GM19193 (cell line): Measurements from ENCODE around the gene SORL1.

Experiments used
- POLR2A ChIP-seq: IDR thresholded peaks from 4 replicates; pipeline ENCODE4 v1.6.1; 2011; ENCODE audit not compliant: insufficient read depth, insufficient read length; ENCODE audit errors: extremely low read depth

Gene SORL1

GRCh38 chr11:121643479-121644186 is 191.5 kb downstream of the SORL1 start:
- TF ChIP-seq POLR2A: no peak

GRCh38 chr11:121644187-121644512 is 192.0 kb downstream of the SORL1 start:
- no peak for TF ChIP-seq POLR2A

GRCh38 chr11:121645001-121645400 is 192.9 kb downstream of the SORL1 start:
- TF ChIP-seq POLR2A: no peak

GRCh38 chr11:121645596-121645995 is 193.5 kb downstream of the SORL1 start:
- TF ChIP-seq POLR2A: no peak

GRCh38 chr11:121648306-121648705 is 196.2 kb downstream of the SORL1 start:
- no peak for TF ChIP-seq POLR2A

DNA sequence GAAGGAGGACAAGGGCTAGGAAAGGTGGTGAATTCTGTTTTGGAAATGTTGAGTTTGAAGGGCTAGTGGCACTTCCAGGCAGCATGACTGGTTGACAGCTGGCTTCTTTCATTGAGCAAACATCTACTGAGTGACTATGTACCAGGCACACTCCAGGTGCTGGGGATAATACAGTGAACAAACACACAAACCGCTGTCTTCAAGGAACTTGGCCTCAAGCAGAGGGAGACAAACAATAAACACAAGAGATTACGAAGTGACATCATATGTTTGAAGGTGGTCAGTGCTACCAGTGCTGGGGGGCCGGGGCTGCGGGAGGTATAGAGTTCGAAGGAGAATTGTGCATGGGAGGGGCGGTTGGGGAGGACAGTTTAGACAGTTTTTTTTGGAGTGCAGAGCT is 197.7 kb downstream of the SORL1 start:
- no peak for TF ChIP-seq POLR2A

DNA sequence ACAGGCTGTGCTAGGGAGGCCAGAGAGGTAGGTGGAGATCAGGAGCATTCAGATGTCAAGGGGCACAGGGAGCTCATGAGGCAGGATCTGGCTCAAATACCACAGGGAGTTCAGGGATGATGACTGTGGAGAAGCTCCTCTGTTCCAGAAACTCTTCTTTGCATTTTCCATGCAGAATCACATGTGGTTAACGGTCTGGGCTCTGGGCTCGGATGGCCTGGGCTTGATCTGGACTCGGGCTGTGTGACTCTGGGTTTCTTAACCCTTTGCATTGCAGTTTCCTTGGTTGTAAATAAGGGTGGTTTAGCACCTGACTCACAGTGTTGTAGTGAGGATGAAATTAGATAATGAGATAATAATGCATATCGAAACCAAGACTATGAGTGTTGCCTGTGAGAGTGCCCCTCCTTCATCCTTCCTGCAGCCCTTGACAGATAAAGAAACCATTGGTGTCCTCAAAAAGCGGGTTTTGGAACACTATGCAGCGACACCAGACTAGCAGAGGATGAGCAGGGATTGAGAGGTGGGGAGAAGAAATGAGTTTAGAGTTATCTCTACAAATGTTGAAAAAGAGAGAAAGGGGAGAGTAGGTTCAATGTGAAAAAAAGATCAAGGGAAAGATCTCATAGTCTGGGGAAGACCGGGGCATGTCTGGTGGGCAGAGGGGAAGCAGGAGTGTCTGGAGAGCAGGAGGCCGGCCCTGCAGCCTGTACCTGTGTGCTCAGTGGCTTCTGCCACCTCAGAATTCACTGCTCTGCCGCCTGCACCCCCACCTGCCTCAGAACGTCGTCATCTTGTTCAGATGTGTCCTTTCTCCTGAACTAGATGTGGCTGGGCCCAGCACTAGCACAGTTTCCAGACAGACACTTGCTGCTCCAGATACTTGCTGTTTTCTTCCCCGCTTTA is 198.5 kb downstream of the SORL1 start:
- no peak for TF ChIP-seq POLR2A

DNA sequence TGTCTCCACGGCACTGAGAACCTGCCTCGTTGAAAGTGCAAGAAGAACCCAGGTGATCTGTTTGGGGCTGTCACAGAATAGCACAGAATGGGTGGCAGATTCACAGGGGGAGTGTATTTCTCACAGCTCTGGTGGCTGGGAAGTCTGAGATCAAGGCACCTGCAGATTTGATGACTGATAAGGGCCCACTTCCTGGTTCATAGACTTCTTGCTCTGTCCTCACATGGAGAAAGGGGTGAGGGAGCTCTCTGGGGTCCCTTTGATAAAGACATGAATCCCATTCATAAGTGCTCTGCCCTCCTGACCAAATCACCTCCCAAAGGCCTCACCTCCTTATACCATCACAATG is 199.1 kb downstream of the SORL1 start:
- no peak for TF ChIP-seq POLR2A

- no peak for TF ChIP-seq POLR2A
These were observed 200.9 kb downstream of the SORL1 start for GRCh38 chr11:121652971-121653370.

DNA sequence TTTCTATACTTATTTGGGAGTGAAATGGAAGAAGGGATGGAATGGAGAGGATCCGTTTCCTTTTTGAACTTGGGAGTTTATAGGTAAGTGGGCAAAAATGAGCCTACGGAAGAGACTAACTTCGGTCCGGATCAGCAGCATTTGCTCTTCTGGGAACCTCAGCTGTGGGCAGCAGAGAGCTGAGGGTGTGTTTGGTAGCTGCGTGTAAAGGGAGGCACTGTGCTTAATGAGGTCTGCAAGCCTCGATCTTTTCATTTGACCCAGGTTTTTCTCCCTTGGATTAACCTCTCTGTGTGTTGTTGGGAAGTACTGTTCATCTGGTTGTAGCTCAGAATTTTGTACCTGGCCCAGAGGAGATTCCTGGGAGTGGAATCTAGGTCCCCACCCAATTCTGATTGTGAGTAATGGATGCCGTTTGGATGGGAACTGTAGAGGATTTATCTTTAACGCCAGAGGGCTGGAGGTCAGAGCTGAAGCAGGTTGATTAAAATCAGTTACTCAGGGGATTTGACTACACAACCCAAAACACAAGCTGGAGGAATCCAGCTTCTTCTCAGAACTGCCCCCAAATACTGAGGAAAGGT is 202.2 kb downstream of the SORL1 start:
- TF ChIP-seq POLR2A: no peak

DNA sequence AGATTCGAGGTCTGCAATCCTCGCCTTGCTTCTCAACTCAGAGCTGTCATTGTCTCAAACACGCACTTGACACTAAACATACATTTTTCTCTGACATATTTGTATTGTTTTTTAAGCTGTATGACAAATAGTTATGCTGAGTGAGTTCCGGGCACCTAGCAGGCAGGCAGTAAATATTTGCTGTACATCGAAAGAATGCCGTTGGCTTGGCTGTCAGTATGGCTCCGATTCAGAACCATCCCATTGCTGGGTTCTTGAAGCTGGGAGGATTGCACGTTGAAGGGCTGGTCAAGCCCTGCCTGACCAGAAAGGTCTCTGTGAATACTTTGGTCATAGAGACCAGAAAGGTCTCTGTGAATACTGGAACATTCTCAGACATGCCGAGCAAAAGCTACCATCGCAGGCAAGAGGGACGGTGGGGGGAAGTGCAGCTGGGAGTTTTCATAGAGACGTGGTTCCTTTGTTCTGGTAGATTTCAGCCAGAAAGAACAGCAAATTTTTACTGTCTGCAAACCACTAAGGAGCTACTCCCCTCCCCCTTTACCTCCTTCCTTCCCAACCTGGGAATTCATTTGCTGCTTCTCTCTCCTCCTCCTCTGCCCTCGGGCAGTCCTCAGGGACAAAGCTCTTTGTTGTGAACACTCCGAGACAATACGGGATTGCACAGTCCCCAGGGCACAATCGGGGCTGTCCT is 202.9 kb downstream of the SORL1 start:
- TF ChIP-seq POLR2A: no peak

DNA sequence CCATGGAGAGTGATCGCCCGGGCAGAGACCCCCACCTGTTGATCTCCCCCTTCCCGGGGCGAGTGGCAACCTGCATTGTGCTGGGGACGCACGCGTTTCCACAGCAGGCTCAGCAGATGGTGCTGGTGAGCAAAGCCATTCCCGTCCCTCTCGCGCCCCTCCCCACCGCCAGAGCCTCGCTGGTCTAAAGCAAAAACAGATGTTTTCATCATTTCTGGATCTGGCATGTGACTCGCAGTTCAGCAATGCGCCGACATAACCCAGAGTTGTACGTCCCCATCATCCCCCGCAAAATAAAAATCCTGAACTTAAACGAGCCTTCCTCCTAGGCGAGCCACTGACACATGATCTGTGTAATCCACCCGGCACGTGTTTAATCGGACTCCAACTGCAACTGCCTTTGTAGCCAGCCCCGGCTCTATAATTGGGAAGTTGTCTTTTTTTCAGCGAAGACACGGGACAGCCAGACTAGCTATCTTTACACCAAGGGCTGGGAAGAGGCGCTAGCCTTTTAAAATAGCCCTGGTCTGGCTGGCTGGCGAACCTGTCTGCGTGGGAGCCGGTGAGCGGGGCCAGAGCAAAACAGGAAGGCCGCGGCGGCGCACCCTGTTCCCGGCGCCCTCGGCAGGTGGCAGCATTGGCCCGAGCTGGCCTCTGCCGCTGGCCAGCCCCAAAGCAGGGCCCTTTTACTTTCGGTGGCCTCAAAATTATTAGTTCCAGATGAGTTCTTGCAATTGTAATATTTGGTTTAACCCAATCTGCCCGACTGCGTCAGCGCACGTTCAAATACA is 203.6 kb downstream of the SORL1 start:
- TF ChIP-seq POLR2A: no peak

DNA sequence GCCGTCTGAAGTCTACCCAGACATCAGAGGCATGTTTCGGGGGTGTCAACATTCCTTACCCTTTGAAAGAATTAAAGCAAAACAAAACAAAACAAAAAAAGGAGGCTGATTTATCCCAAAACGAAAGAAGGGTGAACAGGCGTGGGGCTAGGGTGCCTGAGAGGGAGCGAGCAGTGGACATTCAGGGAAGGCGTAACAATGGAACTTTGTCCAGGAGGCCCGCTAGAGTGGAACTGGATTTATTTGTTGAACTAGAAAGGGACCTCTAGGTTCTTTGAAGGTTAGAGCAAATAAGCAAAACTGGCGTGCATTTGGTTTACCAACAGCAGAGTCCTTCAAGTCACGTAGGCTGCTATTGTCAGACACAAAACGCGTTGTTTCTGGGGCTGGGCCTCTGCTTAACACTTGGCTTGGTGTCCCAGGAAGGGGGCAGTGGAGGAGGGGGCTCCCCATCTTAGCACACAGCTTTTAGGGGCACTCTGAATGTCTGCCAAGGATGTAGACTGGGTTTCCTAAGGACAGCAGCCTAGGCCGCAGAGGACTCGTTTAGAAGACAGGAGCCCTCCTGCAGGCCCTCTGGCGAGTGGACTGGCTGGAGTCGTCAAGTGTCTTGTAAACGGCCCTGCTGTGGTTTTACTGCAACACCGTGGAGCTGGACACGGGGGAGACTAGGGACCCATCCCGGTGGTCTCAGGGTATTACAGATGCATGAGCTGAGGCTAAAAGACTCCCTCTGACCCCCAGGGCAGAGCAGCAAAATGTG is 204.4 kb downstream of the SORL1 start:
- no peak for TF ChIP-seq POLR2A

- no peak for TF ChIP-seq POLR2A
These were observed 205.0 kb downstream of the SORL1 start for GRCh38 chr11:121657146-121657545.
